Measurements from ENCODE around the gene GLYATL2. TPM values are rescaled to one million over a fixed set of nuclear protein-coding genes. Genes with fewer than 3 reads are reported as not detected.

GLYATL2 gene
- polyA plus RNA-seq, 1 donor from 2014 or later, result not detected

GRCh38 chr11:58880166-58880565, 35.7 kb upstream of the GLYATL2 start:
- H3F3A ChIP-seq (ENCODE audit: insufficient read depth, low read length, poor library complexity, severe bottlenecking), result no peaks in the 10 kb centered on the region
- no peak overlapping the region for H2AFZ ChIP-seq (ENCODE audit: low read depth, low read length)
- no peaks in the 10 kb centered on the region for H3K79me2 ChIP-seq (replicated peaks; ENCODE audit: insufficient read depth, low read length)
- no peaks in the 10 kb centered on the region for H3K36me3 ChIP-seq (ENCODE audit: insufficient read depth, low read length)
- TF ChIP-seq EZH2 (IDR thresholded peaks at IDR 0.05; ENCODE audit: borderline replicate concordance, insufficient read depth, low read length, poor library complexity, severe bottlenecking), result no peak
- no peak for TF ChIP-seq EP300 (conservative IDR thresholded peaks at IDR 0.05; ENCODE audit: poor library complexity, severe bottlenecking)
- TF ChIP-seq TAF1 (IDR thresholded peaks at IDR 0.05; ENCODE audit: low read depth), result no peak
- no peak for TF ChIP-seq RAD21 (conservative IDR thresholded peaks at IDR 0.05)
- TF ChIP-seq, protein P1, sequence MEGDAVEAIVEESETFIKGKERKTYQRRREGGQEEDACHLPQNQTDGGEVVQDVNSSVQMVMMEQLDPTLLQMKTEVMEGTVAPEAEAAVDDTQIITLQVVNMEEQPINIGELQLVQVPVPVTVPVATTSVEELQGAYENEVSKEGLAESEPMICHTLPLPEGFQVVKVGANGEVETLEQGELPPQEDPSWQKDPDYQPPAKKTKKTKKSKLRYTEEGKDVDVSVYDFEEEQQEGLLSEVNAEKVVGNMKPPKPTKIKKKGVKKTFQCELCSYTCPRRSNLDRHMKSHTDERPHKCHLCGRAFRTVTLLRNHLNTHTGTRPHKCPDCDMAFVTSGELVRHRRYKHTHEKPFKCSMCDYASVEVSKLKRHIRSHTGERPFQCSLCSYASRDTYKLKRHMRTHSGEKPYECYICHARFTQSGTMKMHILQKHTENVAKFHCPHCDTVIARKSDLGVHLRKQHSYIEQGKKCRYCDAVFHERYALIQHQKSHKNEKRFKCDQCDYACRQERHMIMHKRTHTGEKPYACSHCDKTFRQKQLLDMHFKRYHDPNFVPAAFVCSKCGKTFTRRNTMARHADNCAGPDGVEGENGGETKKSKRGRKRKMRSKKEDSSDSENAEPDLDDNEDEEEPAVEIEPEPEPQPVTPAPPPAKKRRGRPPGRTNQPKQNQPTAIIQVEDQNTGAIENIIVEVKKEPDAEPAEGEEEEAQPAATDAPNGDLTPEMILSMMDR (IDR thresholded peaks at IDR 0.05; ENCODE audit: poor library complexity, severe bottlenecking), result no peak
- TF ChIP-seq SMC3 (conservative IDR thresholded peaks at IDR 0.05; ENCODE audit: poor library complexity), result no peak
- TF ChIP-seq POLR2AphosphoS5 (IDR thresholded peaks at IDR 0.05), result no peak
- H3K4me2 ChIP-seq (ENCODE audit: low read length), result no peak overlapping the region
- no peaks in the 10 kb centered on the region for H3K9me2 ChIP-seq (ENCODE audit: insufficient read depth, low read length)
- no peaks in the 10 kb centered on the region for H3K27me3 ChIP-seq (ENCODE audit: insufficient read depth, low read depth, low read length)
- H3K4me3 ChIP-seq (ENCODE audit: low read length), result no peak overlapping the region
- H3K9ac ChIP-seq (ENCODE audit: low read length), result no peak overlapping the region
- no peak overlapping the region for H3K27ac ChIP-seq (ENCODE audit: low read length)
- H4K20me1 ChIP-seq (ENCODE audit: insufficient read depth), result no peaks in the 10 kb centered on the region
- H3K9me3 ChIP-seq (ENCODE audit: low read length), result no peaks in the 10 kb centered on the region

- H3K9me3 ChIP-seq (ENCODE audit: low read length), result no peaks in the 10 kb centered on the region
- TF ChIP-seq MXI1 (conservative IDR thresholded peaks at IDR 0.05; ENCODE audit: poor library complexity, severe bottlenecking) (no peak), EZH2 (IDR thresholded peaks at IDR 0.05; ENCODE audit: borderline replicate concordance, insufficient read depth, low read length, poor library complexity, severe bottlenecking) (no peak), EP300 (conservative IDR thresholded peaks at IDR 0.05; ENCODE audit: poor library complexity, severe bottlenecking) (no peak), REST (IDR thresholded peaks at IDR 0.05; ENCODE audit: borderline replicate concordance) (no peak), POLR2AphosphoS5 (IDR thresholded peaks at IDR 0.05) (no peak), TAF1 (IDR thresholded peaks at IDR 0.05; ENCODE audit: low read depth) (no peak), SMC3 (conservative IDR thresholded peaks at IDR 0.05; ENCODE audit: poor library complexity) (no peak), RAD21 (conservative IDR thresholded peaks at IDR 0.05) (no peak)
- TF ChIP-seq, protein P1 (IDR thresholded peaks at IDR 0.05; ENCODE audit: poor library complexity, severe bottlenecking), result no peak
Observed at GRCh38 chr11:58867556-58867955, 23.1 kb upstream of the GLYATL2 start.

More at GRCh38 chr11:58867556-58867955, 23.1 kb upstream of the GLYATL2 start:
- no peak overlapping the region for H2AFZ ChIP-seq (ENCODE audit: low read depth, low read length)
- H3K79me2 ChIP-seq (replicated peaks; ENCODE audit: insufficient read depth, low read length), result no peaks in the 10 kb centered on the region
- no peaks in the 10 kb centered on the region for H3K27me3 ChIP-seq (ENCODE audit: insufficient read depth, low read depth, low read length)
- no peaks in the 10 kb centered on the region for H3K9me2 ChIP-seq (ENCODE audit: insufficient read depth, low read length)
- no peak overlapping the region for H3K27ac ChIP-seq (ENCODE audit: low read length)
- no peaks in the 10 kb centered on the region for H4K20me1 ChIP-seq (ENCODE audit: insufficient read depth)
- H3K4me2 ChIP-seq (ENCODE audit: low read length), result no peak overlapping the region
- no peaks in the 10 kb centered on the region for H3K36me3 ChIP-seq (ENCODE audit: insufficient read depth, low read length)
- H3K9ac ChIP-seq (ENCODE audit: low read length), result no peak overlapping the region
- no peak overlapping the region for H3K4me3 ChIP-seq (ENCODE audit: low read length)
- no peaks in the 10 kb centered on the region for H3F3A ChIP-seq (ENCODE audit: insufficient read depth, low read length, poor library complexity, severe bottlenecking)
